ENCODE results near the gene RAD51.

The RAD51 gene

DNA sequence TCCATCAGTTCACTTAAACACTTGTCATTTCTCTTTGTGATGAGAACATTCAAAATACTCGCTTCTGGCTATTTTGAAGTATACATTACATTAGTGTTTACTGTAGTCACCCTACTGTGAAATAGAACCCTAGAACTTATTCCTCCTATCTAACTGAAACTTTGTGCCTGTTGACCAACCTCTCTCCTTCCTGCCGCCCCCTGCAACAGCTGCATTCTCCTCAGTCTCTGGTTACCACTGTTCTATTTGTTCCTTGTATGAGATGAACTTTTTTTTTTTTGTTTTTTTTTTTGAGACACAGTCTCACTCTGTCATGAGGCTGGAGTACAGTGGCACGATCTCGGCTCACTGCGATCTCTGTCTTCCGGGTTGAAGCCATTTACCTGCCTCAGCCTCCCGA lies 2.9 kb downstream of the RAD51 start:
- H3K27ac ChIP-seq = no peak overlapping the region
- TF ChIP-seq, protein P1, sequence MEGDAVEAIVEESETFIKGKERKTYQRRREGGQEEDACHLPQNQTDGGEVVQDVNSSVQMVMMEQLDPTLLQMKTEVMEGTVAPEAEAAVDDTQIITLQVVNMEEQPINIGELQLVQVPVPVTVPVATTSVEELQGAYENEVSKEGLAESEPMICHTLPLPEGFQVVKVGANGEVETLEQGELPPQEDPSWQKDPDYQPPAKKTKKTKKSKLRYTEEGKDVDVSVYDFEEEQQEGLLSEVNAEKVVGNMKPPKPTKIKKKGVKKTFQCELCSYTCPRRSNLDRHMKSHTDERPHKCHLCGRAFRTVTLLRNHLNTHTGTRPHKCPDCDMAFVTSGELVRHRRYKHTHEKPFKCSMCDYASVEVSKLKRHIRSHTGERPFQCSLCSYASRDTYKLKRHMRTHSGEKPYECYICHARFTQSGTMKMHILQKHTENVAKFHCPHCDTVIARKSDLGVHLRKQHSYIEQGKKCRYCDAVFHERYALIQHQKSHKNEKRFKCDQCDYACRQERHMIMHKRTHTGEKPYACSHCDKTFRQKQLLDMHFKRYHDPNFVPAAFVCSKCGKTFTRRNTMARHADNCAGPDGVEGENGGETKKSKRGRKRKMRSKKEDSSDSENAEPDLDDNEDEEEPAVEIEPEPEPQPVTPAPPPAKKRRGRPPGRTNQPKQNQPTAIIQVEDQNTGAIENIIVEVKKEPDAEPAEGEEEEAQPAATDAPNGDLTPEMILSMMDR (conservative IDR thresholded peaks at IDR 0.05) = no peak
- no peak for TF ChIP-seq ZFX (IDR thresholded peaks at IDR 0.05)

DNA sequence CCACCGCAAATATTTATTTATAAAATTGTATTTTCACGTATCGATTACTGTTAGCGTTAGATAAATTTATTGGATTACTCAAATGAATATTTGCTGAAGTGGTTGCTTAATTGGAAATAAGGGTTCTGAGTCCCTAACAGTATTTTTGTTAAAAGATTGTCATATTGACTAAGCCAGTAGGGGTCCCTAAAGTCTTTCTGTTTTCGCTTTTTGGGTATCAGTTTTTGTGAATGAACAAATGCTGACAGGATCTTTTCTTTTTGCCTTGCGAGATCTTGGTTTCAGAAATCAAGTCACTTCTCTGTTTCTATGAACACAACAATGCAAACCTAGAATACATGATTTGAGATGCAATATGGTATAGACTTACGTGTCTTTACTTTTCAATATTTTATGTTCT lies 7.1 kb downstream of the RAD51 start:
- no peak for TF ChIP-seq ZFX (IDR thresholded peaks at IDR 0.05)
- TF ChIP-seq, protein P1 (conservative IDR thresholded peaks at IDR 0.05) = no peak; the same call in 1 of the 2 replicates
- no peak overlapping the region for H3K27ac ChIP-seq

DNA sequence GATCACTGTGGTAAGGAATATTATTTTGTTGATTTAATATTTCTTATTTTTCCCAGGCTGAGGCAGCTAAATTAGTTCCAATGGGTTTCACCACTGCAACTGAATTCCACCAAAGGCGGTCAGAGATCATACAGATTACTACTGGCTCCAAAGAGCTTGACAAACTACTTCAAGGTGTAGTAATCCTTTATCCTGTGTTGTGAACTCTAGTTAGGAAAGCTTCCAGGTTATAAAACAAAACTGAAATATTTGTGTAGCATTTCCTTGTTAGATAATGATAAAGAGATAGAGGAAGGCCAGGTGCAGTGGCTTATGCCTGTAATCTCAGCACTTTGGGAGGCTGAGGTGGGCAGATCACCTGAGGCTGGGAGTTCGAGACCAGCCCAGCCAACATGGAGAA lies 11.1 kb downstream of the RAD51 start:
- H3K27ac ChIP-seq = peak overlapping the region; percentile 57
- TF ChIP-seq, protein P1 (conservative IDR thresholded peaks at IDR 0.05) = no peak
- TF ChIP-seq ZFX (IDR thresholded peaks at IDR 0.05) = no peak

DNA sequence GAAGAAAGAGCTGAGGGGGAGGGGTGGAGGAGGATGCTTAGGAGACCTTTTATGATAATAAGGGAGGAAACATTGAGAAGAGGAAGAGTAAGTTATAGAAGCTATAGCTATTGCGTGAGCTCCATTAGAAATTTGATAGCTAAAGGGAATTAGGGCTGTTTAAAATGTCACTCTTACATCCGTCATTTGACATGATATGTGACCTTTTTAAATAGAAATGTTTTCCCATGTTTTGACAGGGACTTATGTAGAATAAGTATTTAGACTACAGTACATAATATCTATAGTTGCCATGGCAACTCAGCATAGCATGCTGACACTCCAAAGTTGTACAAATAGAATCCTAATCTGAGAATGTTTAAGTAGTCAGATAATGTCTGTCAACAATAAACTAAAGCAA lies 19.2 kb downstream of the RAD51 start:
- TF ChIP-seq, protein P1 (conservative IDR thresholded peaks at IDR 0.05) = no peak
- TF ChIP-seq ZFX (IDR thresholded peaks at IDR 0.05) = no peak
- no peak overlapping the region for H3K27ac ChIP-seq

DNA sequence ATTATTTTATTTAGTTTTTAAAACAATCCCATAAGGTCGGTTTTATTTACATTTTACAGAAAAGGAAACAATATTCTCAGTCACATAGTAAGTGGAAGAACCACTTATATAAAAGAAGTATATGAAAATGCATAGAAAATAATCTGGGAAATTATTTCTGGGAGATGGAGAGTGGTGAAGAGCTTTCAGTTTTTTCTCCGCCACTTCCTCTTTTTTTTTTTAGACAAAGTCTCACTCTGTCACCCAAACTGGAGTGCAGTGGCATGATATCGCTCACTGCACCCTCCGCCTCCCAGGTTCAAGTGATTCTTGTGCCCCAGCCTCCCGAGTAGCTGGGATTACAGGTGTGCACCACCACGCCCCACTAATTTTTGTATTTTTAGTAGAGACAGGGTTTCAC lies 21.2 kb downstream of the RAD51 start:
- no peak overlapping the region for H3K27ac ChIP-seq
- no peak for TF ChIP-seq ZFX (IDR thresholded peaks at IDR 0.05)
- TF ChIP-seq, protein P1 (conservative IDR thresholded peaks at IDR 0.05) = no peak

DNA sequence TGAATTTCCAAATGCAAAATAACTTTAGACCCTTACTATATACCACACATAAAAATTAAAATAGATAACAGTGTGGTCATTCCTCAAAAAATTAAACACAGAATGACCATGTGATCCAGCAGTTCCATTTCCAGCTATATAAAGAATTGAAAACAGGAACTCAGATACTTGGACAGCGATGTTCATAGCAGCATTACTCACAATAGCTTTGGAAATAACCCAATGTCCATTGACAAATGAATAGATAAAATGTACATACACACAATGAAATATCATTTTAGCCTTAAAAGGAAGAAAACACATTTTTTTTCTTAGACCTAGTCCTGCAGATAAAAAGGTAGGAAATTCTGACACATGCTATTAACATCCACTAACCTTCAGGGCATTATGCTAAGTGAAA lies 26.7 kb downstream of the RAD51 start:
- no peak overlapping the region for H3K27ac ChIP-seq
- TF ChIP-seq, protein P1 (conservative IDR thresholded peaks at IDR 0.05) = no peak
- no peak for TF ChIP-seq ZFX (IDR thresholded peaks at IDR 0.05)

DNA sequence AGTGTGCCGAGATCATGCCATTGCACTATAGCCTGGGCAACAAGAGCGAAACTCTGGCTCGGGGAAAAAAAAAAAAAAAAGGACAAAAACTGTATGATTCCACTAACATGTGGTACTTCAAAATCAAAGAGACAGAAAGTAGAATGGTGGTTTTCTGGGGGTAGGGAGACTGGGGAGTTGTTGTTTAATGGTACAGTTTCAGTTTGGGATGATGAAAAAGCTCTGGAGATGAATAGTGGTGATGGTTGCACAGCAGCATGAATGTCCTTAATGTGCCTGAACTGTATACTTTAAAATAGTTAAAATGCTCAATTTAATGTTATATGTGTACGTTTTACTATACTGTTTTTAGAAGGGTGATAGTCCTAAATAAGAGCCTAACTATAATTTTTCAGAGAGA lies 27.4 kb downstream of the RAD51 start:
- no peak overlapping the region for H3K27ac ChIP-seq
- no peak for TF ChIP-seq ZFX (IDR thresholded peaks at IDR 0.05)

DNA sequence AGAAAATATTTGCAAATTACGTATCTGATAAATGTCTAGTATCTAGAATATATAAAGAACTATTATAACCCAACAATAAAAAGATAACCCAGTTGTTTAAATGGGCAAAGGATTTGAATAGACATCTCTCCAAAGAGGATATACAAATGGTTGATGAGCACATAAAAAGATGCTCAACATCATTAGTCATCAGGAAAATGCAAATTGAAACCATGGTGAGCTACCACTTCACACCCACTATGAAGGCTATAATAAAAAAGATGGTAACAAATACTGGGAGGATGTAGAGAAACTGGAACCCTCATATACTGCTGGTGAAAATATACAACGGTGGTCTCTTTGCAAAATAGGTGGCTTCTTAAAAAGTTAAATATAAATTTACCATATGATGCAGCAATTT lies 28.0 kb downstream of the RAD51 start:
- no peak for TF ChIP-seq ZFX (IDR thresholded peaks at IDR 0.05)
- TF ChIP-seq, protein P1 (conservative IDR thresholded peaks at IDR 0.05) = no peak
- no peak overlapping the region for H3K27ac ChIP-seq

All from C4-2B (cell line).